HG03354 (cell line): ENCODE results near the gene TRMT44.
A peak's percentile ranks its signal among the peaks of the same experiment; 100 is the strongest.
"Not testable (repeated sequence)": the region's sequence is repeated elsewhere in the genome, so short reads cannot be mapped to it uniquely, and the experiment has no call there.

Experiments
- ATAC-seq: cut with Tn5 transposase; IDR thresholded peaks from one replicate; pipeline ENCODE4 v1.9.1; 2021; ENCODE audit warnings: mild to moderate bottlenecking; ENCODE audit not compliant: unreplicated experiment, poor library complexity, severe bottlenecking

The TRMT44 gene

GRCh38 chr4:8405516-8405875, 35.1 kb upstream of the TRMT44 start:
- ATAC-seq: no peak

DNA sequence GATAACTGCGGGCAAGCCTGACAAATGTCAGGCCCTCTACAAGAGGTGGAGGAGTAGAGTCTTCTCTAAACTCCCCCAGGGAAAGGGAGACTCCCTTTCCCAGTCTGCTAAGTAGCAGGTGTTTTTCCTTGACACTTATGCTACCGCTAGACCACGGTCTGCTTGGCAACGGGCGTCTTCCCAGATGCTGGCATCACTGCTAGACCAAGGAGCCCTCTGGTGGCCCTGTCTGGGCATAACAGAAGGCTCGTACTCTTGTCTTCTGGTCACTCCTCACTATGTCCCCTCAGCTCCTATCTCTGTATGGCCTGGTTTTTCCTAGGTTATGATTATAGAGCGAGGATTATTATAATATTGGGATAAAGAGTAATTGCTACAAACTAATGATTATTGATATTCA, 33.7 kb upstream of the TRMT44 start:
- not testable (repeated sequence) for ATAC-seq

DNA sequence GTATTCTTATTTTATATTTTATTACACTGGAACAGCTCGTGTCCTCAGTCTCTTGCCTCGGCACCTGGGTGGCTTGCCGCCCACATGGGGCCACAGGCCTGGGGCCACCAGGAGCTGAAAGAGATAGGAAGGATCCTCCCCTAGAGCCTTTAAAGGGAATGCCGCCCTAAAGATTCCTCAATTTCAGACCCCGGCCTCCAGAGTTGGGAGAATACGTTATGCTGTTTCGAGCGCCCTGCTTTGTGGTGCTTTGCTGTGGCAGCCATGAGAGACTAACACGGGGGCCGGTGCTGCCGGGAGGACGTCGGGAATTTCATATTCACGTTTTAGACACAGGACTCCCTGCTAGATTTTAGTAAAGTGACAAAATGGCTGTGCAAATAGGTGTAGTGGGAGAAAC, 33.3 kb upstream of the TRMT44 start:
- no peak for ATAC-seq

GRCh38 chr4:8407756-8408155, 32.8 kb upstream of the TRMT44 start:
- no peak for ATAC-seq

DNA sequence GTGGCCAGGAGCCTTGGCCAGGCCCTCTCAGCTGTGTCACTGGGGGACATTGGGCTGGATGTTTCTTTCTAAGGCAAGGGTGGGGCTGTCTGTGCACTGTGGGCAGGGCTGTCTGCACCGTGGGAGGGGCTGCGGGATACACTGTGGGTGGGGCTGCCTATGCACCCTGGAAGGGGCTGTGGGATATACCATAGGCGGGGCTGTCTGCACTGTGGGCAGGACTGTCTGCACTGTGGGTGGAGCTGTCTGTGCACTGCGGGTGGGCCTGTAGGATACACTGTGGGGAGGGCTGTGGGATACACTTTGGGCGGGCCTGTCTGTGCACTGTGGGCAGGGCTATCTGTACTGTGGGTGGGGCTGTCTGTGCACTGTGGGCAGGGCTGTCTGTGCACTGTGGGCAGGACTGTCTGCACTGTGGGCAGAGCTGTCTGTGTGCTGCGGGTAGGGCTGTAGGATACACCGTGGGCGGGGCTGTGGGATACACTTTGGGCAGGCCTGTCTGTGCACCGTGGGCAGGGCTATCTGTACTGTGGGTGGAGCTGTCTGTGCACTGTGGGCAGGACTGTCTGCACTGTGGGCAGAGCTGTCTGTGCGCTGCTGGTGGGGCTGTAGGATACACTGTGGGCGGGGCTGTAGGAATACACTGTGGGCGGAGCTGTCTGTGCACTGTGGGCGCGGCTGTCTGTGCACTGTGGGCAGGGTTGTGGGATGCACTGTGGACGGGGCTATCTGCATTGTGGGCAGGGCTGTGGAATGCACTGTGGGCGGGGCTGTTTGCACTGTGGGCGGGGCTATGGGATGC, 31.1 kb upstream of the TRMT44 start:
- no peak for ATAC-seq

DNA sequence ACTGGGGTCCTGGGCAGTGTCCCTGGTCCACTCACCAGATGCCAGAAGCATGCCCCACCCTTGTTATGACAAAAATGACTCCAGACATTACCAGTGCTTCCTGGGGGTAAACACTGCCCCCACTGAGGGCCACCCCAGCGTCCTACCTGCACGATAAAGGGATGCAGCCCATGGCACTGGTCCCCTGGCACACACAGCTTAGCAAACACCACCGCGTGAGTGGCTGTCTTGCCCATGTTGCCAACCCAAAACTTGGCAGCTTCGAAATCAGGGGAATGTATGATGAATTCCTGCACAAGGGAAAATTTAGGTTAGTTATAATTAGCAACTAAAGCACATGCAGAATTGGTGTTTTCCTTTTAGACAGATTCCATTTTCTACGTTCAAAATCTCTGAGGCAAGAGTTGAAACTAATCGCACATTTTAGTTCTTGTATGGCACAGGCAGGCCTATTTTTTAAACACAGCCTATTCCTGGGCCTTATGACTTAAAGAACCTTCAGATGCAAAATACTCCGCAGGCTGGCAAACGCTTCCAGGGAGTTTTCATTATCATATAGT, 30.4 kb upstream of the TRMT44 start:
- no peak for ATAC-seq

- no peak for ATAC-seq
Measured at GRCh38 chr4:8410641-8411271, 29.8 kb upstream of the TRMT44 start.

GRCh38 chr4:8411351-8412180, 29.0 kb upstream of the TRMT44 start:
- no peak for ATAC-seq

GRCh38 chr4:8412288-8412687, 28.3 kb upstream of the TRMT44 start:
- no peak for ATAC-seq

DNA sequence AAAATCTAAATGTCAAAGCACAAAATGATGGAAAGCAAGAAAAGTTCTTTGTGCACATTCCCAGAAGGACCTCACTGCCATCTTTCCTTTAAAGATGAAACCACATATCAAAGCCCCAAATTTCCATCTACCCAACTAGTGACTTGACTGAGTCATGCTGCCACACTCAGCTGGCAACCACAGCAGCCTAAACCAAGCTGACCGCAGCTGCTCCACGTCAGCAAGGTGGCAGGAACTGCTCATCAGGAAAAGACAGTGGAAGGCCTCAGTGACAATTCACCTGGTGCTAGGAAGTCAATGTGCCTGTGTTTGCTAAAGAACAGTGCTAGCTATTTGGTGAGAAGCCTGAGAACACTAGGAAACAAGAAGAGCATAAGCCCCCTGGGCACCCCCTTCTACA, 26.2 kb upstream of the TRMT44 start:
- ATAC-seq: no peak

DNA sequence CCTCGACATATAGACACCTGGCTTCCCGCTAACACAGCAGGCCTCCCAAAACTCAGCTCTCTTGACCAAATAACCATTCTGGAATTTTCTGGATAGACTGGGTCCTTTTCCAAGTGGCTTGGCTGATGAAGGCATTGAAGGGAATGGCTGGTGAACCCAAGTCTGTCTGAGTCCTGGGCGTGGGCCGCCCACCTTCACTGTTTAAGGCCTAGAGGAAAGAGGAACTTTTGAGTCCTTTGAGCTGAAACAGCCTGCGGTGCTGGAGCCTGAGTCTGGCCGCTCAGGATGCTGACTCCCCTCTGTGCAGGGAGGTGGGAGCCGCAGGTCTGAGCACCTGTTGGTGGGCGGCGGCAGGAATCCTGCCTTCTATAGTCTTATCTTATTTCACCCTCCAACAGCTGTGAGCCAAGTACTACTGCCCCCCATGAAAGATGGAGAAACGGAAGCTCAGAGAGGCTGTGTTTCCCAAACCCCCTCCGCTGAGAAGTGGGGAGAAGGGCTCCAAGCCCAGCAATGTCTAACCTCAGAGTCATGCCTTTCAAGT, 23.4 kb upstream of the TRMT44 start:
- ATAC-seq: no peak

- no peak for ATAC-seq
Measured at GRCh38 chr4:8419222-8420041, 21.1 kb upstream of the TRMT44 start.

DNA sequence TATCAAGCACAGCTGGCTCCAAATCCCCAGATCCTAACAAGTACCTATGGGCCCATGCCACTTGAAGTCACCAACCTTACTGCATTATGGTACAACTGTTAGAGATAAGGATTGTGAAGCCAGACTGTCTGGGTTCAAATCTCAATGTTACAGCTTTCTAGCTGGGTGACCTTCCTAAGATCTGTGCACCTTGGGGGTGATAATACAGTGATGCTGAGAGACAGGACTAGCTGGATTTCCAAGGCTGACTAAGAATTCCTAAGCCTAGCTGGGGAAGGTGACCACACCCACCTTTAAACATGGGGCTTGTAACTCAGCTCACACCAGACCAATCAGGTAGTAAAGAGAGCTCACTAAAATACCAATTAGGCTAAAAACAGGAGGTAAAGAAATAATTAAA, 20.4 kb upstream of the TRMT44 start:
- ATAC-seq: not testable (repeated sequence)

DNA sequence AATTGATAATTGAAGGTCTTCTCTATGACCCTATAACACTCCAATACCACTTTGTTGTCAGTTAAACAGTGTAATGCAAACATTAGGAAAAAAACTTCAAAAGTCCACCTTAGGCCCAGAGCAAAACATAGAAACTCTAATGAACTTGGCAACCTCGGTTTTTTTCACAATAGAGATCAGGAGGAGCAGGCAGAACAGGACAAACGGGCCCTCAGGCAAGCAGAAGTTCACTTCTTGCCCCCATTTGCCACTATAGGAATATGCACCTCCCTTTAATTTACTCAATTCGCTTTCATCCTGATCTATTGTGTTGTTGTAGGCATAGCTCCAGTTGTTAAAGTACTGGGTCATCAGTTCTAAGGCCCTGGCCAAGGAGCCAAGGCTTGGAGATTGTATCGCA, 18.2 kb upstream of the TRMT44 start:
- ATAC-seq: no peak

DNA sequence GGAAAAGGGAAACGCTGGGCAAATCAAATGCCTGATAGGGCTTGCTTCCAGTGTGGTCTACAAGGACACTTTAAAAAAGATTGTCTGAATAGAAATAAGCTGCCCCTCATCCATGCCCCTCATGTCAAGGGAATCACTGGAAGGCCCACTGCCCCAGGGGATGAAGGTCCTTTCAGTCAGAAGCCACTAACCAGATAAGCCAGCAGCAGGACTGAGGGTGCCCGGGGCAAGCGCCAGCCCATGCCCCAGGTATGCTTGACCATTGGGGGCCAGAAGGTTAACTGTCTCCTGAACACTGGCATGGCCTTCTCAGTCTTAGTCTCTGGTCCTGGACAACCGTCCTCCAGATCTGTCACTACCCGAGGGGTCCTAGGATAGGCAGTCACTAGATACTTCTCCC, 17.8 kb upstream of the TRMT44 start:
- no peak for ATAC-seq

- no peak for ATAC-seq
Measured at GRCh38 chr4:8427262-8427661, 13.3 kb upstream of the TRMT44 start.

DNA sequence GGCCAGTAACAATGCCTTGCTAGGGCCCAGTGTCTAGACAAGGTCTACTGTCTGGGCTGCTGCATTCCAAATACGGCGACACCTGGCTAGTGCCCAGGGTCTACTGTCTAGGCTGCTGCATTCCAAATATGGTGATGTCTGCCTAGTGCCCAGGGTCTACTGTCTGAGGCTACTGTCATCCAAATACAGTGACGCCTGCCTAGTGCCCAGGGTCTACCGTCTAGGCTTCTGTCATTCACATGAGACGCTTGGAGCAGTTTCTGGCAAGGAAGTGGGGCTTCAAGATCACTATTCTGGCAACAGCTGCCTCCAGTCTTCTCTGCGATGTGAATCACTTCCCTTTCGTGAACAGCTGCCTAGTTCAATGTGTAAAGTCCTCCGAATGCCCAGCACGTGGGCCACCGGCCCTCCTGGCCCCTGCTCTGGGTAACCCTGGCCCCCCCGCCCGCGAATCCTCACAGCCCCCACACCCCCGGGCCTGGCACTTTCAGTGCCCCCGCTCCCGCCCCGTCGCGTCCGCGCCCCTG, 12.8 kb upstream of the TRMT44 start:
- peak; percentile 65 for ATAC-seq

DNA sequence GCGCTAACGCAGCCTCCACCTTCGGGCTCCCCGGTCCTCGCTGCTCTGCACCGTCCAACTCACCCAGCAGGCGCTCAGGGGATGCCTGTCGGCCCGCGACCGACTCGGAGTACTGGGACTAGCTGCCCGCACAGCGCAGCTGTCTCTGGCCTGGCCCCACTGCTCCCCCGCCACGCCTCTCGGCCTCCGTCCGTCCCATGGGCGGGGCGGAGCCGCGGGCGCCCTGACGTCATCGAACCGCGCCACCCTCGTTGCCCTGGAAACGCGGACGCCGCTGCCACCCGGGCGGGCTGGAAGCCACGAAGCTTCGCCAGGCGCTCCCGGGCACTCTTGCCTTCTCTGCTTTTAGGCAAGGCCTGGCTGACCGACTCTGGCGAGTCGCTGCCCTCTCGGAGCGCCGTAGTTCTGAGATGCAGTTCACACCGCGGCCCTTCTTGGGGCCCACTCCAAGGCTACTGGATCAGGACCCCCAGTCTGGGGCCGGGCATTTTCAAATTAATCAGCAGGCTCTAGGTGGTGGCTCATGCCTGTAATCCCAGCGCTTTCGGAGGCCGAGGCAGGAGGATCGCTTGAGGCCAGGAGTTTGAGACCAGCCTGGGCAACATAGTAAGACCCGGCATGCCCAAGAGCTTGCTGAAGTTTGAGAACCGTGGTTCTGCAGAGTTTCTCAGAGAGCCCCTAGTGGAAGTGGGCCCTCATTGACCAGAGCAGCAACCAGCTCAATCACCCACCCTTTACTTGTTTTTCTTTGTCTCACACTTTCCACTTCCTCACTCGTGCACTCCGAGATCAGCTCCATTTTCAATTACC, 12.1 kb upstream of the TRMT44 start:
- peak; percentile 94 for ATAC-seq
